Prostate gland (tissue), 2 donors: ENCODE data around the gene NLRC5.

ENCODE experiments used
- CTCF ChIP-seq, 4 experiments: fragments of 200-600 bp in 2 of 4; fragments of 450-650 bp in 2 of 4; sonication (generic) in 2 of 4; IDR thresholded peaks; 1 replicate in 3 of 4; 2 replicates in 1 of 4; pipeline ENCODE4 v1.5.1; 2016 to 2019; ENCODE audit warnings: antibody characterized with exemption in 4 of 4, mild to moderate bottlenecking in 2 of 4, moderate library complexity in 2 of 4
- POLR2A ChIP-seq: fragments of 450-650 bp; IDR thresholded peaks from one replicate; pipeline ENCODE4 v1.6.1; 2016; ENCODE audit warnings: antibody characterized with exemption, mild to moderate bottlenecking
- POLR2AphosphoS5 ChIP-seq: sonication (generic); formaldehyde crosslinking; IDR thresholded peaks from one replicate; pipeline ENCODE4 v1.6.1; 2017; ENCODE audit warnings: antibody characterized with exemption

GRCh38 chr16:57026778-57027062, 37.4 kb downstream of the NLRC5 start:
- TF ChIP-seq POLR2AphosphoS5 (no peak), POLR2A (no peak), CTCF (IDR thresholded peaks at IDR 0.05) (no peak)
